Stimulated activated CD4-positive, alpha-beta T cell treated with anti-CD3 and anti-CD28 coated beads, Interleukin-15, amount 100 ng/mL, for 24 hours (primary cell): ENCODE results near the gene FBXO4.

Experiments used
- DNase-seq: peaks from one replicate; pipeline ENCODE4 v3.0.0-alpha.2; 2020

The FBXO4 gene

GRCh38 chr5:41985945-41986695 lies 61.0 kb downstream of the FBXO4 start:
- no peak for DNase-seq
